ENCODE data around the gene TRIM22. TPM values are rescaled to one million over a fixed set of nuclear protein-coding genes. Genes with fewer than 3 reads are reported as not detected.
"Not testable (repeated sequence)": the region's sequence is repeated elsewhere in the genome, so short reads cannot be mapped to it uniquely, and the experiment has no call there.

Gene TRIM22
- total RNA-seq, 1 experiment from 2014 or later = 0.81 TPM

- no peak for DNase-seq
- no peak overlapping the region for H2AFZ ChIP-seq
- BruUV-seq (replicated peaks) = no TSS peak
- H3K9me3 ChIP-seq (ENCODE audit: insufficient read depth, low read depth) = no peaks in the 10 kb centered on the region
- TF ChIP-seq, protein P1, sequence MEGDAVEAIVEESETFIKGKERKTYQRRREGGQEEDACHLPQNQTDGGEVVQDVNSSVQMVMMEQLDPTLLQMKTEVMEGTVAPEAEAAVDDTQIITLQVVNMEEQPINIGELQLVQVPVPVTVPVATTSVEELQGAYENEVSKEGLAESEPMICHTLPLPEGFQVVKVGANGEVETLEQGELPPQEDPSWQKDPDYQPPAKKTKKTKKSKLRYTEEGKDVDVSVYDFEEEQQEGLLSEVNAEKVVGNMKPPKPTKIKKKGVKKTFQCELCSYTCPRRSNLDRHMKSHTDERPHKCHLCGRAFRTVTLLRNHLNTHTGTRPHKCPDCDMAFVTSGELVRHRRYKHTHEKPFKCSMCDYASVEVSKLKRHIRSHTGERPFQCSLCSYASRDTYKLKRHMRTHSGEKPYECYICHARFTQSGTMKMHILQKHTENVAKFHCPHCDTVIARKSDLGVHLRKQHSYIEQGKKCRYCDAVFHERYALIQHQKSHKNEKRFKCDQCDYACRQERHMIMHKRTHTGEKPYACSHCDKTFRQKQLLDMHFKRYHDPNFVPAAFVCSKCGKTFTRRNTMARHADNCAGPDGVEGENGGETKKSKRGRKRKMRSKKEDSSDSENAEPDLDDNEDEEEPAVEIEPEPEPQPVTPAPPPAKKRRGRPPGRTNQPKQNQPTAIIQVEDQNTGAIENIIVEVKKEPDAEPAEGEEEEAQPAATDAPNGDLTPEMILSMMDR (conservative IDR thresholded peaks at IDR 0.05) = no peak
- no peak for TF ChIP-seq EZH2 (IDR thresholded peaks at IDR 0.05; ENCODE audit: low read depth)
- H3K4me2 ChIP-seq = no peak overlapping the region
- no peaks in the 10 kb centered on the region for H3K4me1 ChIP-seq (replicated peaks; ENCODE audit: insufficient read depth)
- POLR2A ChIA-PET (ENCODE audit: unreplicated experiment) = no interaction called here
- no peaks in the 10 kb centered on the region for H3F3A ChIP-seq (ENCODE audit: insufficient read depth, low read depth)
- no peaks in the 10 kb centered on the region for H3K9me2 ChIP-seq (ENCODE audit: insufficient read depth)
- H3K36me3 ChIP-seq (ENCODE audit: low read depth) = no peaks in the 10 kb centered on the region
- no peaks in the 10 kb centered on the region for H4K20me1 ChIP-seq (ENCODE audit: insufficient read depth)
- H3K79me2 ChIP-seq (ENCODE audit: low read depth) = no peaks in the 10 kb centered on the region
- CTCF ChIA-PET = no interaction called here
- intact Hi-C loops (cut with micrococcal nuclease; ENCODE audit: unreplicated experiment) = no loop called here
- no peak overlapping the region for H3K27ac ChIP-seq
- H3K4me3 ChIP-seq = no peak overlapping the region
- H3K27me3 ChIP-seq (ENCODE audit: insufficient read depth, low read depth) = no peaks in the 10 kb centered on the region
Observed at GRCh38 chr11:5646139-5646538, 43.5 kb upstream of the TRIM22 start.

- no peak overlapping the region for H3K4me3 ChIP-seq
- intact Hi-C loops (cut with micrococcal nuclease; ENCODE audit: unreplicated experiment) = no loop called here
- CTCF ChIA-PET = no interaction called here
- no peaks in the 10 kb centered on the region for H3K4me1 ChIP-seq (replicated peaks; ENCODE audit: insufficient read depth)
- no peaks in the 10 kb centered on the region for H3F3A ChIP-seq (ENCODE audit: insufficient read depth, low read depth)
- no peaks in the 10 kb centered on the region for H3K9me3 ChIP-seq (ENCODE audit: insufficient read depth, low read depth)
- TF ChIP-seq, protein P1 (conservative IDR thresholded peaks at IDR 0.05) = no peak
- no peak for TF ChIP-seq EZH2 (IDR thresholded peaks at IDR 0.05; ENCODE audit: low read depth)
- H3K4me2 ChIP-seq = no peak overlapping the region
- no peaks in the 10 kb centered on the region for H3K27me3 ChIP-seq (ENCODE audit: insufficient read depth, low read depth)
- no peaks in the 10 kb centered on the region for H3K9me2 ChIP-seq (ENCODE audit: insufficient read depth)
- POLR2A ChIA-PET (ENCODE audit: unreplicated experiment) = no interaction called here
- no peak for DNase-seq
- H3K27ac ChIP-seq = no peak overlapping the region
- no TSS peak for BruUV-seq (replicated peaks)
- no peaks in the 10 kb centered on the region for H3K79me2 ChIP-seq (ENCODE audit: low read depth)
- H4K20me1 ChIP-seq (ENCODE audit: insufficient read depth) = no peaks in the 10 kb centered on the region
- no peak overlapping the region for H2AFZ ChIP-seq
- no peaks in the 10 kb centered on the region for H3K36me3 ChIP-seq (ENCODE audit: low read depth)
Observed at GRCh38 chr11:5655474-5655873, 34.1 kb upstream of the TRIM22 start.

DNA sequence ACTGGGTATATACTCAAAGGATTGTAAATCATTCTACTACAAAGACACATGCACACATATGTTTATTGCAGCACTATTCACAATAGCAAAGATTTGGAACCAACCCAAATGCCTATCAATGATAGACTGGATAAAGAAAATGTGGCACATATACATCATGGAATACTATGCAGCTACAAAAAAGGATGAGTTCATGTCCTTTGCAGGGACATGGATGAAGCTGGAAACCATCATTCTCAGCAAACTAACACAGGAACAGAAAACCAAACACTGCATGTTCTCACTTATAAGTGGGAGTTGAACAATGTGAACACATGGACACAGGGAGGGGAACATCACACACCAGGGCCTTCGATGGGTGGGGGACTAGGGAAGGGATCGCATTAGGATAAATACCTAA, 32.6 kb upstream of the TRIM22 start:
- H3K9me3 ChIP-seq (ENCODE audit: insufficient read depth, low read depth); H2AFZ ChIP-seq; H3K4me2 ChIP-seq; H3F3A ChIP-seq (ENCODE audit: insufficient read depth, low read depth); DNase-seq; H3K27me3 ChIP-seq (ENCODE audit: insufficient read depth, low read depth); intact Hi-C loops (cut with micrococcal nuclease; ENCODE audit: unreplicated experiment); H4K20me1 ChIP-seq (ENCODE audit: insufficient read depth); H3K4me1 ChIP-seq (replicated peaks; ENCODE audit: insufficient read depth); CTCF ChIA-PET; H3K27ac ChIP-seq; BruUV-seq (replicated peaks); H3K36me3 ChIP-seq (ENCODE audit: low read depth); H3K9me2 ChIP-seq (ENCODE audit: insufficient read depth); POLR2A ChIA-PET (ENCODE audit: unreplicated experiment); H3K79me2 ChIP-seq (ENCODE audit: low read depth); H3K4me3 ChIP-seq: not testable (repeated sequence)

DNA sequence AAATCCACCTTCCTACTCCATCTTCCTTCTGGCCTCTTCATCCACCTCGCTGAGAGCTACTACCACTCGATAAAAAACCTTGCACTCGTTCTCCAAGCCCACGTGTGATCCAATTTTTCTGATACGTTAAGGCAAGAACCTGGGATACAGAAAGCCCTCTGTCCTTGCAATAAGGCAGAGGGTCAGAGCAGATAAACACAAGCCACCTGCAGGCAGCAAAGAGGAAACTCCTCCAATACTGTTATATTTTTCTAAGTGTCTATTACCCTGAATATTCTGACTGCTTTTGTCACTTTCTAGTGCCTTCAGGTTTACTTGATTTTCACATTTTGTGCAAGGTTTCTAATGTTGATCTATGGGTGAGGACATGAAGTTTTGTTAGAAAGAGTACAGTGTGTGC, 31.3 kb upstream of the TRIM22 start:
- Histone ChIP-seq H3K9me2 (ENCODE audit: insufficient read depth) (no peaks in the 10 kb centered on the region), H3K4me2 (no peak overlapping the region), H3K4me1 (replicated peaks; ENCODE audit: insufficient read depth) (no peaks in the 10 kb centered on the region), H3K9me3 (ENCODE audit: insufficient read depth, low read depth) (no peaks in the 10 kb centered on the region), H3K79me2 (ENCODE audit: low read depth) (no peaks in the 10 kb centered on the region), H3K36me3 (ENCODE audit: low read depth) (no peaks in the 10 kb centered on the region), H2AFZ (no peak overlapping the region), H3K27me3 (ENCODE audit: insufficient read depth, low read depth) (no peaks in the 10 kb centered on the region), H3F3A (ENCODE audit: insufficient read depth, low read depth) (no peaks in the 10 kb centered on the region), H4K20me1 (ENCODE audit: insufficient read depth) (no peaks in the 10 kb centered on the region), H3K27ac (no peak overlapping the region), H3K4me3 (no peak overlapping the region)
- no TSS peak for BruUV-seq (replicated peaks)
- POLR2A ChIA-PET (ENCODE audit: unreplicated experiment) = no interaction called here
- CTCF ChIA-PET = no interaction called here
- no peak for DNase-seq
- TF ChIP-seq EZH2 (IDR thresholded peaks at IDR 0.05; ENCODE audit: low read depth) = no peak
- TF ChIP-seq, protein P1 (conservative IDR thresholded peaks at IDR 0.05) = no peak
- intact Hi-C loops (cut with micrococcal nuclease; ENCODE audit: unreplicated experiment) = no loop called here

Measured in PC-9 (cell line).